ENCODE data around the gene LRRC18. TPM values are rescaled to one million over a fixed set of nuclear protein-coding genes. Genes with fewer than 3 reads are reported as not detected.

LRRC18 gene
- total and polyA plus RNA-seq, 2 donors (not counting 3 experiments of a cell fraction or from before 2014, with no cell fraction given) = not detected

- Histone ChIP-seq H2AFZ (ENCODE audit: low read depth, low read length) (no peak overlapping the region), H3K4me1 (ENCODE audit: control insufficient read depth, extremely low read depth, insufficient read depth, low read length) (no peaks in the 10 kb centered on the region), H3K4me2 (ENCODE audit: insufficient read depth, low read length) (no peak overlapping the region), H3K27ac (ENCODE audit: insufficient read depth, low read depth, low read length) (no peak overlapping the region), H3K9ac (replicated peaks; ENCODE audit: extremely low read depth, insufficient read depth, low read length) (no peak overlapping the region), H3K27me3 (ENCODE audit: control insufficient read depth in 2 of 2, insufficient read depth in 2 of 2, low read length in 2 of 2) (peaks cover 5 to 15% of the 10 kb centered on the region in 2 experiments), H3K4me3 (replicated peaks in 1 of 3; ENCODE audit: insufficient read depth in 1 of 3, low read depth in 1 of 3, low read length in 3 of 3) (no peak overlapping the region), H3K9me1 (replicated peaks; ENCODE audit: control insufficient read depth, extremely low read depth, insufficient read depth, low read length) (no peaks in the 10 kb centered on the region), H4K20me1 (replicated peaks; ENCODE audit: control insufficient read depth, extremely low read depth, insufficient read depth, low read length) (no peaks in the 10 kb centered on the region), H3K36me3 (ENCODE audit: control insufficient read depth in 2 of 2, extremely low read depth in 1 of 2, insufficient read depth in 2 of 2, low read length in 2 of 2) (no peaks in the 10 kb centered on the region), H3K9me3 (replicated peaks; ENCODE audit: control insufficient read depth, insufficient read depth, low read length) (no peaks in the 10 kb centered on the region), H3K79me2 (ENCODE audit: control insufficient read depth, insufficient read depth, low read length) (no peaks in the 10 kb centered on the region)
- no peak for FAIRE-seq
- no peak for TF ChIP-seq GATA2 (IDR thresholded peaks at IDR 0.05; ENCODE audit: insufficient read depth, insufficient read length, low read depth, low read length)
- no peak for TF ChIP-seq EZH2 (IDR thresholded peaks at IDR 0.05; ENCODE audit: borderline replicate concordance, low read depth, low read length, severe bottlenecking)
- no peak for TF ChIP-seq MYC (IDR thresholded peaks at IDR 0.05; ENCODE audit: low read depth, low read length)
- no peak for TF ChIP-seq CTCF (IDR thresholded peaks at IDR 0.05; ENCODE audit: extremely low read depth in 1 of 2, insufficient read depth in 1 of 2, low read depth in 1 of 2, low read length in 2 of 2)
- no peak for TF ChIP-seq MAX (IDR thresholded peaks at IDR 0.05; ENCODE audit: insufficient read depth, insufficient read length)
- no peak for TF ChIP-seq FOS (IDR thresholded peaks at IDR 0.05; ENCODE audit: borderline replicate concordance, insufficient read depth, low read length)
- TF ChIP-seq POLR2A (IDR thresholded peaks at IDR 0.05; ENCODE audit: low read depth, low read length) = no peak
- no peak for TF ChIP-seq JUN (IDR thresholded peaks at IDR 0.05; ENCODE audit: borderline replicate concordance, insufficient read depth, insufficient read length, low read depth)
- TF ChIP-seq POLR2AphosphoS5 (IDR thresholded peaks at IDR 0.05; ENCODE audit: insufficient read depth, low read depth, low read length) = no peak
- intact Hi-C loops (cut with micrococcal nuclease) = no loop called here
- no peak for DNase-seq (ENCODE audit: low read depth, low spot score)
- ChIA-PET POLR2A (no interaction called here), CTCF (no interaction called here)
- dilution Hi-C loops (cut with MboI; ENCODE audit: extremely low pct_ligation_motif_present, low sequenced_read_pairs) = no loop called here
- no TSS peak for BruUV-seq (replicated peaks)
Observed at GRCh38 chr10:48913674-48914073, 26.0 kb downstream of the LRRC18 start.
